GM18868 (cell line): ENCODE results near the gene DHX38.

Experiments used
- ATAC-seq: cut with Tn5 transposase; IDR thresholded peaks from one replicate; pipeline ENCODE4 v1.9.1; 2021; ENCODE audit warnings: mild to moderate bottlenecking, moderate library complexity; ENCODE audit not compliant: unreplicated experiment

The DHX38 gene

DNA sequence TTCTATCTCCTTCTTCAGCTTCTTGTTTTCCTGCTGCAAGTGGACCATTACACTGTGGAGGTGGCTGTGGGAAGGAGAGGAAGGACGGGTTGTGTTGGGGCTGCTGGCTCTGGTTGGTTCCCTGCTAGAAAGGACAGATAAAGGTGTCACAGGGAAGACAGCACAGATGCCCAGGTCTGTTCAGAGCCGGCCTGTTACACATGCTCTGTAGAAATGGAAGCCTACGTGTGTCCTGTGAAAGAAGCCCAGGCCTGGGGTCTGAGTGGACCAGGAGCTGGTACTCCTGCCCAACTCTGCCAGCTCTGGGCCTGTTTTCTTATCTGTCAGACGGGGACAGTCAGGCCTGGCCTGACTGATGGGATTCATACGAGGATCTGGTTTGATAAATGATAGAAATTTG lies 26.4 kb downstream of the DHX38 start:
- no peak for ATAC-seq

DNA sequence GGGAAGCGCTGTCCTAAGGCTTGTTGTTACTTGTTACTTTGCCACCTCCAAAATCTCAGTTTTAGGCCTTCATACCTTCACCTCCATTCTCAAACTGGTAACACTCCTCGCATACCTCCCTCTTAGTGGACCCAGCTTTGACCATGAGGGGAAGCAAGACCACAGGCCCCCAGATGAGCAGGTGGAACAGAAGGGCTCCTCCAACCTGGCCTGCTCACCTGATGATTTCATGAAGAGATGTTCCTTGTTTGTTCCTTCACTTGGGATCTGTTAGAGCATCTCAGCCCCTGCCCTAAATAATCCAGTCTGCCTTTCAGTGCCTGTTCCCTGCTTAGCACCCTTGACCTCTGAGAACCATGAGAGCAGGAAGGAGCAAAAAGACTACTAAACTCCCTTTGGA lies 28.7 kb downstream of the DHX38 start:
- ATAC-seq = no peak

DNA sequence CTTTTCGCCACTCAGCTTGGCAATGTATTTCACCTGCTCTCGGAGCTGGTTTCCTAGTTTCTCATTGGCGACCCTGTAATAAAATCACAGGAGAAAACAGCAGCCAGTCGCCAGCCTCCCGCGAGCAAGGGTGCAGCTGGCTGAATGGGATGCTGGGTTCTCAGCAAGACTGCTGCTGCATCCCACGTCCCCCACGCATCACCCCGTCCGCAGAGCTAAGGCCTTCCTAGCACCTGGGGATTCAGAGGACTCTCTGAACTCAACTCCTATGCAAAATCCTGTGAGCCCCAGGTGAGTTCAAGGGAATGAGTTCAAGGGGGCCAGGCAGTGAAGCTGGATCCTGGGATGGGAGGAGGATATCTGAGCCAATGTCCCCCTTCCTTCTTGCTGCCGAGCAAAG lies 29.3 kb downstream of the DHX38 start:
- ATAC-seq = no peak

DNA sequence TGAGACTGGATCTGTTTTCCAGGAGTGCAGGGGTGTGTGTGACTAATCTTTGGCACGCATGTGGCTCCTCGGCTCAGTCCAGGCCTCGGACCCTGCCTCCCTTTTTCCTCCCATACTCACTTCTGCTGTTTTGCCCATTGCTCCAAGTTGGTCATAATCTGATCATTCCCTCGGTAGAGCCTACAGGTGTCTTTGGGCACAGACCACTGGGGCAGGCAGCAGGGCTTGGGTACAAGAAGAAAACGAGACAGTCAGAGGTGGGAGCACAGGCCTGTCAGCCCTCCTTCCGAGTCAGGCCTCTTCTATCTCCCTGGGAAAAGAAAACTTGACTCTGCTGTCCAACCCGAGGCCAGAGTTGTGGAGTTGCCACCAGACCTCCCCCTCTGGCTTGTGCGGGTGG lies 29.8 kb downstream of the DHX38 start:
- ATAC-seq = no peak

DNA sequence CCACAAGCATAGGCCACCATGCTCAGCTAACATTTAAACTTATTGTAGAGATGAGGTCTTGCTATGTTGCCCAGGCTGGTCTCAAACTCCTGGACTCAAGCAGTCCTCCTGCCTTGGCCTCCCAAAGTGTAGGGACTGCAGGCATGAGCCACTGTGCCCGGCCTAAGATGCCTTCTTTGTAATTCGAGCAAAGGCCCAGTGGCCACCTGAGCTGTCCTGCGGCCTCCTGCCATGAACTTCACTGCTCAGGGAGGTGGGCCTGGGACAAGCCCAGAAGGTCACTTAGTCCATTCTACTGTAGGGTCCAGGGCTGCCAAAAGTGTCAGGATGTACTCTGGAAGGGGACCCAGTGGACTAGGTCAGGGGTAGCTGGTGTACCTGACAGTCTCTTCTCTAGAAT lies 30.5 kb downstream of the DHX38 start:
- no peak for ATAC-seq

GRCh38 chr16:72124761-72125634 lies 31.4 kb downstream of the DHX38 start:
- peak; percentile 63 for ATAC-seq

DNA sequence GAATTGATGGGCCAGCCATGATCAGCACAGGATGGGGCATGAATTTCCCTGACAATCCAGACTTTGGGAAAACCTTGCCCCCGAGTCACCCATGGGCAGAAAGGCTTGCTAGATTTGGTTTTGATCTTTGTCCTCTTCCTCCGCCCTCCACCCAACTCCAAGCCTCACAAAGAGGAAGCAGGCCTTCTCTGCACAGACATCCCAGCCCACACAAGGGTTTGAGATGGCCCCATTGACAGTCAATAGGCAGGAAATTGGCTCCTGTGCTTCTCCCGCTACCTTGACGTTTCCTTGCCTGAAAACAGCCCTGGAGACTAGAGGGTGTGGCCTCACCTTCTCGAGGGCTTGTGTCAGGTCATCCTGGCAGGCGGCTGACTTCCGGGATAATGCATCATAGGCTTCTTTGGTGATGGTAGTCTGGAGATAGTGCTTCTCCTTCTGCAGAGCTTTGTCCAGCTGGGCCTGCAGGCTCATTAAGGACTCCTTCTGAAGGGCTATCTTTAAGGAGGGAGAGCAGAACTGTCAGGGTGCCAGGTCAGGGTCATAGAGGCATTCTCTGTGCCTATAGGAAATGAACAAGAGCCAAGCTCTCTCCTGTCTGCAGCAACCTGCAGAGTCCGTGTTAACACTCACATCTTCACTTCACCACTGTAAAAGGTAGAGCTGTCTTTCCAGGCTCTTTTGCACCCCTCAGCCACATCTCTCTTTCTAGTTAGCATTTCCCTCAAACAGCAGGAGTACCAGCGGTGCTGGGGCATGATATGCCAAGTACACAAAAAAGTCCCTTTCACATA lies 32.2 kb downstream of the DHX38 start:
- no peak for ATAC-seq

DNA sequence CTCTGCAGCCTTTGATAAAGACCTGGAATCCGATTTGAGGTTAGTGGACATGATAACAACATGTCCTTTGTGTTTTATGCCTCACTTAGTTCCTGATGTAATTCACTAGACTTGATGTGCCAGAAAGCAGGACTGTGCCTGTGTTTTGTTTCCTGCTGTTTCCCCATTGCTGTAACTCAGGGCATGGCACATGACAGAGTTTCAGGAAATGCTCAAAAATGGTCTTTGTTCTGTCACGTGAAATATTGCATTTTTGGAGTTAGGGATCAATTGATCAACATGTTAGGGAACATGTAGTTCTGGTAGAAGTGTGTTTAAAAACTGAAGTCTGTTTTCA lies 32.8 kb downstream of the DHX38 start:
- no peak for ATAC-seq

DNA sequence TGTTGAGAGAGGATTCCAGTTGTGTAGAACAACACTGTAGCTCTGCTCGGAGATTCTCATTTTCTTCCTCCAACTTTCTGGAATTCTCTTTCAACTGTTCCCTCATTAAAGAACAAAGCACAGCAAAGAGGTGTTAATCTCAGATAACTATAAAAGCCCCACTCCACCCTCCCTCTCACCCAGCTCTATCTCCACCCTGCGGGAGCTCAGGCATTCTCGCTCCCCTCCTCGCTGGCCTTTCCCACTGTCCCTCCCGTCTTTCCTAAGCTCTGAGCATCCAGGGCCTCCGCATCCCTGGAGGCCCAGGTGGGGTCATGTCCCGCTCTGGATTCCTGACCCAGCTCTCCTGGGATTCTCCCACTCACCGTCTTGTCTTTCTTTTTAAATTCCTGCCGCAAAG lies 35.1 kb downstream of the DHX38 start:
- ATAC-seq = no peak

- no peak for ATAC-seq
These were observed 36.5 kb downstream of the DHX38 start for GRCh38 chr16:72129976-72130656.

DNA sequence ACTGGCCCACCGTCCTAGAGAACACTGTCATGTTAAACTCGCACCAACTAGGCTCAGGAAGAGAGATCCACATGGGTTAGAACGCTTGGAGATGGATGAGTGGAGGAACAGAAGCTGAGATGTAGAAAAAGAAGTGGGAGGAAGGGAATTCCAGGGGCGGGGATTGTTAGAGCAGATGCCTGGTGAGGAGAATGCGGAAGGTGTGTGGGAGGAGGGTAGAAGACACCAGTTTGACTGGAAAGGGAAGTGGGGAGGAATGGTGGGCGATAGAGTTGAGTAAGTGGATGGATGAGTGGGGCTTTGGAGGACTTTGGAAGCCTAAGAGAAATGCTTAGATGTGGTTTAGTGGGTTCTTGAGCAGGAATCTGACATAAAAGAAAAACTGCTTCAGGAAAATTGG lies 37.4 kb downstream of the DHX38 start:
- ATAC-seq = no peak

DNA sequence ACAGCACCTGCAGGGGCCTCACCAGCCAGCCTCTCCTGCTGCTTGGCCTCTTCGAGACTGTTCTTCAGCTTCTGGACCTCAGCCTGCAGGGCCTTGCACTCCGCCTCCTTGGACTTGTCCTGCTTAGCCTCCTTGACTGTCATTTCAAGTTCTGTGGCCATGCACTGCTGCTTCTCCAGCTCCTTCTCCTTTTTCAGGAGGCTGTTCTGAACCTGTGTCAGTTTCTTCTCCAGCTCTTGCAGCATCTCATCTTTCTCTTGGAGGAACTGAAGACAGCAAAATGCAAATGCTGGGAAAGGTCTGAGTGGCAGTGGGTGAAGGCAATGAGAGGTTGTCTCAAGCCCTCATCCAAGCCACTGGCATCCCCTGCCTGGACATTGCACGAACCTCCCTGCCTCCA lies 39.1 kb downstream of the DHX38 start:
- no peak for ATAC-seq

DNA sequence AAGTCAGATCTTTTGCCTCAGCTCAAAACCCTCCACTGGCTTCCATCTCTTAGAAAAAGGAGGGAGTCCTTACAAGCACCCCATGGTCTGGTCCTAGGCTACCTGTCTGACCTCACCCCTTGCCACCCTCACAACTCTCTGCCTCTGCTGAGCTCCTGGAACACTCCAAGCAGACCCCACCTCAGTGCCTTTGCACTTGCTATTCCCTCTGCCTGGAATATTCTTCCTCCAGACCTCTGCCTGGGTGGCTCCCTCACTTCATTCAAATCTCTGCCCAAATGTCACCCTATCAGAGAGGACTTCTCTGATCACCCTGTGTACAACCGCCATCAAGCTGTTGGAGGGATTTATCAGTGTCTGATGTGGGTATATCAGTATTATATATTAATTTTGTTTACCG lies 40.9 kb downstream of the DHX38 start:
- ATAC-seq = no peak

- ATAC-seq = no peak
These were observed 43.9 kb downstream of the DHX38 start for GRCh38 chr16:72137380-72138063.

- ATAC-seq = no peak
These were observed 44.5 kb downstream of the DHX38 start for GRCh38 chr16:72138064-72138572.

DNA sequence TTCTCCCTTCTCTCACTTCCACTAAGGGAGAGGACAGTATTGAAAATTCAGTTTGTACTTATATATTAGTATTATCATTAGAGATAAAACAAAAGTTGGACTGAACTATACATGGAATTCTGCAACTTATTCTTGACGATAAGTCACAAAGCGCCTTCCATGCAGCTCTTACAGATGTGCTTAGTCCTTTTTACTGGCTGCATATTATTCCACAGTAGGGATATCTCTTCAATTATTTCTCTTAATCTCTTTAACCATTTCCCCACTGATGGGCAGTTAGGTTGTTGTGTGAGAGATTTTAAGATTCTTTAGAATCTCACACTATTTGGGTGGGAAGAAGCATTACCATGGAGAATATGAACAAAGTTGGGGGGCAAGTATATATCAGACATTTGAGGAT lies 46.3 kb downstream of the DHX38 start:
- no peak for ATAC-seq

DNA sequence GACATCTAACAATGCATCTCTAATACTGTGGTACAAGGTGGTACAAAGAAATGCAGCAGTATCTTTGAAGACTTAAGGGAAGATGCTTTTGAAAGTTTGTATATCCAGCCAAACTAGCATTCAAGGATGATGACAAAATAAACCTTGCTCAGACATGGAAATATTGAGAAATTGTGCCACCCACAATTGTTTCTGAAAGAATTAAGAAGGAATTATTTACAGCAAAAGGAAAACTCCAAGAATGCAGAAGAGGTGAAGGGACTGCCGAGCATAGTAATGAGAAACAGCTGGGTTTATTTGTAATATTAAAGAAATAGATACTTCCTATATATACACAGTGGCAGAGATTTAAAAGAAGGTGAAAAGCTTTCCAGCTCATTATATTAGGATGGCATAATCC lies 48.8 kb downstream of the DHX38 start:
- no peak for ATAC-seq

GRCh38 chr16:72149676-72150464 lies 56.2 kb downstream of the DHX38 start:
- no peak for ATAC-seq

GRCh38 chr16:72159386-72159785 lies 65.7 kb downstream of the DHX38 start:
- ATAC-seq = no peak

- ATAC-seq = no peak
These were observed 66.2 kb downstream of the DHX38 start for GRCh38 chr16:72159801-72160200.
